ENCODE measurements around the gene RBPMS2.

Gene RBPMS2

DNA sequence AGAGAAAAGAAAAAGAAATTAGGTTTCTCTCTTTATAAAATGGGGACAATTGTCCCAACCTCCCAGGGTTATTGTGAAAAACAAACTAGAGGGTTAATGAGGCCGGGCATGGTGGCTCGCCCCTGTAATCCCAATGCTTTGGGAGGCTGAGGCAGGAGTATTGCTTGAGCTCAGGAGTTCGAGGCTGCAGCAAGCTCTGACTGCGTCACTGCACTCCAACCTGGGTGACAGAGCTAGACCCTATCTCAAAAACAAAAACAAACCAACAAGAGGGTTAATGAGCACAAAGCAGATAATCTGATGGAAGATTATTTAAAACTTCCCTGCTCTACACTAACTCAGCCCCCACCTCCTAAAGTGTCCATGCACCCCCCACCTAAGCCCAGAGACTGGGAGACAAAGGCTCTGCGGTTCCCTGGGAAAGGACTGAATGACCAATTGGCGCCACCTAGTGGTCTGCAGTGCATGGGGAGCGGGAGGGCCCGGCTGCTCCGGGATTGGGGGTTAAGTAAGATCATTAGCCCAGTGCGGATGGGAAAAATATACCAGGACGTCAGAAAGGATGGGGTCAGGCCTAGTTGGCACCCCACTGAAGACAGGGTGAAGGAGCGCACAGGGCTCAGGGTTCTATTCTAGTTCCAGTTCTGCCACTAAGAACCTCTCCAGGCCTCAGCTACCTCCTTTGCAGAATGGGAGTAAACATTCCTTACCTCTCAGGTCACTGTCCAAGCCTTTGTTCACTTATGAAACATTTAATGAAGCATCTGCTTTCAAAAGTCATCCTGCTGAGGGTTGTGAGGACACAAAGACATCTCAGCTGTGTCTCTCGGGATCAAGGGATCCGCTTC, 34.5 kb upstream of the RBPMS2 start:
- H3K4me3 ChIP-seq (ENCODE audit: control insufficient read depth, low read depth, low read length) = no peak overlapping the region
- TF ChIP-seq, protein P1, sequence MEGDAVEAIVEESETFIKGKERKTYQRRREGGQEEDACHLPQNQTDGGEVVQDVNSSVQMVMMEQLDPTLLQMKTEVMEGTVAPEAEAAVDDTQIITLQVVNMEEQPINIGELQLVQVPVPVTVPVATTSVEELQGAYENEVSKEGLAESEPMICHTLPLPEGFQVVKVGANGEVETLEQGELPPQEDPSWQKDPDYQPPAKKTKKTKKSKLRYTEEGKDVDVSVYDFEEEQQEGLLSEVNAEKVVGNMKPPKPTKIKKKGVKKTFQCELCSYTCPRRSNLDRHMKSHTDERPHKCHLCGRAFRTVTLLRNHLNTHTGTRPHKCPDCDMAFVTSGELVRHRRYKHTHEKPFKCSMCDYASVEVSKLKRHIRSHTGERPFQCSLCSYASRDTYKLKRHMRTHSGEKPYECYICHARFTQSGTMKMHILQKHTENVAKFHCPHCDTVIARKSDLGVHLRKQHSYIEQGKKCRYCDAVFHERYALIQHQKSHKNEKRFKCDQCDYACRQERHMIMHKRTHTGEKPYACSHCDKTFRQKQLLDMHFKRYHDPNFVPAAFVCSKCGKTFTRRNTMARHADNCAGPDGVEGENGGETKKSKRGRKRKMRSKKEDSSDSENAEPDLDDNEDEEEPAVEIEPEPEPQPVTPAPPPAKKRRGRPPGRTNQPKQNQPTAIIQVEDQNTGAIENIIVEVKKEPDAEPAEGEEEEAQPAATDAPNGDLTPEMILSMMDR (IDR thresholded peaks at IDR 0.05; ENCODE audit: control insufficient read depth, insufficient read depth, low read depth, low read length, missing control alignments) = peak; percentile 98
- DNase-seq (ENCODE audit: low read depth) = no peak

DNA sequence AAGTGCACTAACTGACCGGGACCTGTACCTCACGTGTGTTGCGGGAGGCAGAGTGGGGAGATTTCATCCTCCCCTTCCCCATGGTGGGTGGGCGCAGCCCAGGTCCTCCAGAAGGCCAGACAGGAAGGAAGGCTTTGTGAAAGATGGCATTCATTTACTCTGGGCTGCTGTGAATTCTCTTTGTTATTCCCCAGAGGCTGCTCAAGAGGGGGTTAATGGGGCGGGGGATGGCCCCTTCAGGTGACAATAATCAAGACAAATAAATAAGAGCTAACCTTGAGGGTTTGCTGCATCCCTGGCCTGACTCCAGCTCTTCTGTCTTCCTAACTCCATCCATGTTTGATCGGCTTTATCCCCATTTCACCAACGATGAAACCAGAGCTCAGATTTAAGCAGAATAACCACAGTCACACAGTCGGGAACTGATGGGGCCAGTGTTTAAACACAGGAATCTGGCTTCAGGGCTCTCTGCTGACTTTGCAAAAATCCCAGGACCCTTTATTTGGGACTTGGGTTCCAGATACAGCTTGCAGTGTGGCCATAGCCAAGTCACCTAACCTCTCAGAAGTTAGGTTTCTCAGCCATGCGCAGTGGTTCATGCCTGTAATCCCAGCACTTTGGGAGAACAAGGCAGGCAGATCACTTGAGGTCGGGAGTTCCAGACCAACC, 33.5 kb upstream of the RBPMS2 start:
- DNase-seq (ENCODE audit: low read depth) = no peak
- TF ChIP-seq, protein P1 (IDR thresholded peaks at IDR 0.05; ENCODE audit: control insufficient read depth, insufficient read depth, low read depth, low read length, missing control alignments) = no peak
- H3K4me3 ChIP-seq (ENCODE audit: control insufficient read depth, low read depth, low read length) = no peak overlapping the region

DNA sequence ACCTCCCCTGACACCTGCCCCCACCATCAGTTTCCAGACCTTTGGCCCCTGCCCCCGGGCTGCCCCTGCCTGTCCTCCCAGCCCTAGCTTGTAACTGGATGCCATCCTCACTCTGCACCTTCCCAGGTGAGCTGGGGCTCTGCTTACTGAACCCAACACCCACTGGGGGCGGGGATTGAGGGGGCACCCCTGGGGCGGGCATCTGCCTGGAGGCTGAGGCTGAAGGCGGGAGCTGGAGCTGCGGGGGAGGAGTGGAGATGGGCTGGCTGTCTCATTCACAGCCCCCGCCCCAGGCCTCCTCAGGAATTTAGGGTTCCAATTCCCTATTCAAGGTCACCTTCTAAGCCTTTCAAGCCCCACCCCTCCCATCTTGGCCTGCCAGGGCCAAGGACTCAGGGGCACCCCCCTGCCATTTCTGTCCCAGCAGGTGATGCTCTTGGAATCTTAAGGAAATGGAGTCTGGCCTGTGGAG, 32.4 kb upstream of the RBPMS2 start:
- TF ChIP-seq, protein P1 (IDR thresholded peaks at IDR 0.05; ENCODE audit: control insufficient read depth, insufficient read depth, low read depth, low read length, missing control alignments) = no peak
- no peak for DNase-seq (ENCODE audit: low read depth)
- H3K4me3 ChIP-seq (ENCODE audit: control insufficient read depth, low read depth, low read length) = no peak overlapping the region

DNA sequence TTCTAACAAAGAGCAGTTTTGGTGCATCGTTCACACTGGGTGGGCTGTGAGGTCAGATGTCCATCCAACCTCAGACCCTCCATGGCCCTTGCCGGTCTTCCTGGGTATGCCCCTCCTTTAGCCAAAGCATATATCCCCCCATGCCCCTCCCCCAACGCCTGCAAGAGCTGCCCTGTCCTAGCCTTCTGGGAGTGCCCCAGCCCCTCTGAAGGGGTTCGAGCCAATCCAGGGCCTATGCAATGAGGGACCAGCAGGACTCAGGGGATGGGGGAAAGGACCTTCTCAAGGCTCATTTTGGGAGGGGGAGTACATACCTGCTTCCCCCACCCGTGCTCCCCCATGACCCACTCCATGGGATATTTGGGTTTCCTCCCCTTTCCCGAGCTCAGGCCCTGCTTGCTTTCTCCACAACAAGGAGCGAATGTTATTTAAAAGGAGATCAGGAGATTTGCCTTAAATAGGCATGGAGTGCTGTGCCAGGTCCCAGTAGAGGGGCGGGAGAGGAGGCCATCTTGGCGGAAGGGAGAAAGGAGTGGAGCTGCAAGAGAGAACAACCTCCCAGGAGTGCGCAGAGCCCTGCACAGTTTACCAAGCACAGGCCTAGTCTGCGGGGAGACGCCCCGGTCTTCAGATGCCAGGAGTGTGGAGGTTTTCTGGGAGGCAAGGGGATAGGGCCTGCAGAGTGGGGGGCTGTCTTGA, 31.8 kb upstream of the RBPMS2 start:
- no peak overlapping the region for H3K4me3 ChIP-seq (ENCODE audit: control insufficient read depth, low read depth, low read length)
- TF ChIP-seq, protein P1 (IDR thresholded peaks at IDR 0.05; ENCODE audit: control insufficient read depth, insufficient read depth, low read depth, low read length, missing control alignments) = no peak
- no peak for DNase-seq (ENCODE audit: low read depth)

DNA sequence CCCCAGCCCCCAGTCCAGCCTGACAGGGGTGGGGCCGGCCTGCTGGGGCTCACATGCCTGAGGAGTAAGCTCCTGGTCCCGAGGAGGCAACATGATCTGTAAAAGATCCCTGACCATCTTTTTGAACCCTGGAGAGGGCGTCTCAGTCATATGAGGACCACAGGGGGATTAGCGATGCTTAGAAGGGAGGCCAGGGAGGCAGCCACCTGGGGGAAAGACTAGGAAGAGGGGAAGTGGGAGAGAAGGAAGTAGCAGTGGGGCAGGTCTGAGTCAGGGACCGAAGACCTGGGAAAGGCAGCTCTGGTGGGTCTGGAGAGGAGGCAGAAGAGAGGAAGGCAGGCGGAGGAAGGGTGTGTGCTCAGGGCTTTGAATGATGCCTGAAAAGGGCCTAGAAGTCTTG, 31.1 kb upstream of the RBPMS2 start:
- TF ChIP-seq, protein P1 (IDR thresholded peaks at IDR 0.05; ENCODE audit: control insufficient read depth, insufficient read depth, low read depth, low read length, missing control alignments) = no peak
- DNase-seq (ENCODE audit: low read depth) = no peak
- H3K4me3 ChIP-seq (ENCODE audit: control insufficient read depth, low read depth, low read length) = no peak overlapping the region

DNA sequence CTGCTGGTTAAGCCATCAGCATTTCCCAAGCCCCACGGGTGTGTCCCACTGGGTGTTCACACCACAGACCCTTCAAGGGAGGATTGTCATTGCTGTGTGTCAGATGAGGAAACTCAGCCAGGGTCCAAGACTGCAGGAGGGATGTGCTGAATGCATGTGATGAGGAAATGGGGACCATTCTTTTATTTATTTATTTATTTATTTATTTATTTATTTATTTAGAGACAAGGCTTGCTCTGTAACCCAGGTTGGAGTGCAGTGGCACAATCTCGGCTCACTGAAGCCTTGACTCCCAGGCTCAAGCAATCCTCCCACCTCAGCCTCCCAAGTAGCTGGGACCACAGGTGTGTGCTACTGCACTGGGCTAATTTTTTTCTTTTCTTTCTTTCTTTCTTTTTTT, 29.2 kb upstream of the RBPMS2 start:
- TF ChIP-seq, protein P1 (IDR thresholded peaks at IDR 0.05; ENCODE audit: control insufficient read depth, insufficient read depth, low read depth, low read length, missing control alignments) = no peak
- H3K4me3 ChIP-seq (ENCODE audit: control insufficient read depth, low read depth, low read length) = no peak overlapping the region
- no peak for DNase-seq (ENCODE audit: low read depth)

Data from AG09309 (cell line).